ENCODE data around the gene CD34.
"Not testable (repeated sequence)": the region's sequence is repeated elsewhere in the genome, so short reads cannot be mapped to it uniquely, and the experiment has no call there.

The CD34 gene

DNA sequence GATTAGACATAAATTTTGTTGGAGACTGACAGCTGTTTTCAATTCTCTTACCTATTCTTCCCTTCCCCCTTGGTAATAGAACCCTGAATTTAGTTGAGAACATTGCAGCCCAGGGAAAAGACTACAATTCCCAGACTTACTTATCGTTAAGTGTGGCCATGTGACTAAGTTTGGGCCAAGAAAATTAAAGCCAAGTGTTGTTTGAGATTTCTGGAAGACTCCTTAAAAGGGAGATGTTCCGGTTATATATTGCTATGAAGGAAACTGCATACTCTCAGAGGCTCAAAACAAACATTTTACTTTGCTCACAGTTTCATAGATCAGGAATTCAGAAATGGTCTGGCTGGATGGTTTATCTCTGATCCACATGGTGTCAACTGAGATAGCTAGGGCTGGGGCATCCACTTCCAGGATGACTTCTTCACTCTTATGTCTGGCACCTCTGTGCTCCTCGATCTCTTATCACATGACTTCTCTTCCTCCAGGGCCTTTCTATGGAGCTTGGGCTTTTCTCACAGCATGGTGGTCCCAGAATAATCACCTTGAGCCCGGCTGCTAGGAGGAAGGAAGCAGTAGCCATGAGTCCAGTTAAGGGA lies 22.4 kb upstream of the CD34 start:
- DNase-seq (ENCODE audit: low read depth in 3 of 3), result no peak

DNA sequence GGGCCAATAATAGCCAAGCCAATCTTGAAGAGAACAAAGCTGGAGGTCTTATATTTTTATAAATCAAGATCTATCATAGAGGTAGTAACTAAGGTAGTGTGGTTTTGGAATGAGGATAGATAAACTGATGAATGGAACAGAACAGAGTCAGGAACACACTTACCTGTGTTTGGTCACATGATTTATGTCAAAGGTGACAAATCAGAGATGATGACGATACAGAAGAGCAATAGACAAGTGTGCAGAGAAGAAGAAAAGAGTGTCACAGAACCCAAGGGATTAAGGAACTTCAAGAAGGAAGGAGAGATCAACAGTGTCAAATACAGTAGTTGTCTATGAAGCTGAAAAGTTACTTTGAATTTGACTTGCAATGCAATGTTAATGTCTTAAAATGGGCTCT lies 16.1 kb upstream of the CD34 start:
- DNase-seq (ENCODE audit: low read depth in 3 of 3), result no peak

DNA sequence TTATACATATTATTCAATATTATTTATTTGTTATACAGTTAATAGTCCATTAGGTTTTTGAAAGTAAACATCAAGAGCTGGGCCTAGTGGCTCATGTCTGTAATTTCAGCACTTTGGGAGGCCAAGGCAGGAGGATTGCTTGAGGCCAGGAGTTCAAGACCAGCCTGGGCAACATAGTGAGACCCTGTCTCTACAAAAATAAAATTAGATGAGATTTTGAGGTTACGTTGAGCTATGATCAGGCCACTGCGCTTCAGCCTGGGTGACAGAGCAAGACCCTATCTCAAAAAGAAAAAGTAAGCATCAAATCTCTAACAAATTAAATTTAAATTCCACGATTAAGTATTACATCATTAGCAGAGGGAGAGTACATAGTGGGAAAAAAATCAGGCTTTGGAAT lies 15.0 kb upstream of the CD34 start:
- DNase-seq (ENCODE audit: low read depth in 3 of 3), result not testable (repeated sequence)

DNA sequence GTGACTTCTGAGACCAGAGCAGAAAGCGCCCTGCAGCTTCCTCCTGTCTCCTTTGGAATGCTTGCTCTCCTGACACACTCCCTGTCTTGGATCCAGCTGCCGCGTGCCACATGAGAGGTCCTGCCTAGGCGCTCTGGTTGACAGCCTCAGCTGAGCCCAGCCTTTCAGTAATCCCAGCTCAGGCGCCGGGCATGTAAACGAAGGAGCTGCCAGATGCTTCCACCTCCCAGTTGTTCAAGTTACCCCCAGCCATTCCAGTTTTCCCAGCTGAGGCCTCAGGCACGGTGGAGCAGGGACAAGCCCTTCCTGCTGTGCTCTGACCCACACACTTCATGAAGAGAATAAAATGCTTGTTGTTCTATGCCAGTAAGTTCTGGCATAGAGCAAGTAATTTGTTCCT lies 14.3 kb upstream of the CD34 start:
- DNase-seq (ENCODE audit: low read depth in 3 of 3), result no peak

DNA sequence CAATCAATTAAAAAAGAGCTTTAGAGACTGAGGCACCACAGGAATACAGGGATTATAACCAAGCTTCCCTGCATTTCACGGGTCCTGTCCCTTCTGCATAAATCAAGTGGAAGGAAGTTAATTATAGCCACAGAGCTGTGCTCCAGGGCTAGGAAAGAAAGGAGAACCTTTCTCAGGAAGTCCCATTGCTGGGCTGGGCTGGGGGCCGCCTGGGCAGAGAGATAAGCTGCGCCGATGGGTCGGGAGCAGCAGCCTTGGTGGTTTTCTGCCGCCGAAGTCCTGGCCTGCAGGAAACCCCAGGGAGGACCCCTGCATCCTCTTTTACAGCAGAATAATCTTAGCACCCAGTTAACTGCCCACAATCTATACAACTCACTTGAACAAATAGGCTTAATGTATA lies 12.6 kb upstream of the CD34 start:
- no peak for DNase-seq (ENCODE audit: low read depth in 3 of 3)

DNA sequence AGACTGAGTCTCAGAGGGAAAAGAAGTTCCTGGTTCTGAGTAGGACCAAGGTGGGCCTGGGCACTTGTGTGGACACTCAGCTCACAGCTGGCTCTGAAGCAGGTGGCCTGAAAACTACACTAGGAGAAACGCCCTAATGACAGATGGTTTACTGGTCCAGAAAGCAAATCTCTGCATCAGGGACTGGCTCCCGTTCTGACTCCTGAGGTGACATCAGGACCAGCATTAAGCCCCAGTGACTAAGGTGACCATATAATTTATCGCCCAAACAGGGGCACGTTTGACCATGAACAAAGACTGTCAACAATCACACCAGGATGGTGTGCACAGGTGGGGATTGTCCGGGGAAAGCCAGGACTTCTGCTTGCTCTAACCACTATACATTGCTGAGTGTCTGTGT lies 12.2 kb upstream of the CD34 start:
- DNase-seq (ENCODE audit: low read depth in 3 of 3), result no peak

DNA sequence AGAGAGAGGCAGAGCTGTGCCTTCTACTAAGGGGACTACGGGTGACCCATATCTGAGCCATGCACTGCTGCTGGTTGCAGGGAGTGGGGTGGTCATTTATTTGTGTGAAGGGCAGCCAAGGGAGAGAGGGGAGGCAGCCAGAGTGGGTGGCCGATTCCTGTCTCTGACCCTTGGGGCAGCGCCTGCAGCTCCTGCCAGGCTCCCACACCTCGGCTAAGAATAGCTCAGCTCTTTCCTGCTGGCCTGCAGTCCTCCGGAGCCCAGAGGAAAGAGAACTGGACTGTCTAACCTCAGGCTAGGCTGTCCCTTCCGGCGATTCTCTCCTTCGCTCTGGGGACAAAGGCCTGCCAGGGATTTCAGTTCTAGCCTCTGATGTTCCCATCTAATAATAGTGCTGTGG lies 11.6 kb upstream of the CD34 start:
- no peak for DNase-seq (ENCODE audit: low read depth in 3 of 3)

DNA sequence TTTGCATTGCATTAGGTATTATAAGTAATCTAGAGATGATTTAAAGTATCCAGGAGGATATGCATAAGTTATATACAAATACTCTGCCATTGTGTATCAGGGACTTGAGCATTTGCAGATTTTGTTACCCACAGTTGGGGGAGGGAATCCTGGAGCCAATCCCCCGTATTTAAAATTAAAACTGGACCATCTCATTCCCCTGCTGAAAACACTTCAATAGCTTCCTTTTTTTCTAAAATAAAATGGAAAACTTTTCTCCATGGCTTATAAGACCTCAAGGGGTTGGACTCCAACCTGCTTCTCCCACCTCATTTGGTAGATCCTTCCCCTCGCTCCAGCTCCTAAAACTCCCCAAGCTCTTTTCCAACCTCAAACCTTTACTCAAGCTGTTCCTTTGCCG lies 10.4 kb upstream of the CD34 start:
- no peak for DNase-seq (ENCODE audit: low read depth in 3 of 3)

DNA sequence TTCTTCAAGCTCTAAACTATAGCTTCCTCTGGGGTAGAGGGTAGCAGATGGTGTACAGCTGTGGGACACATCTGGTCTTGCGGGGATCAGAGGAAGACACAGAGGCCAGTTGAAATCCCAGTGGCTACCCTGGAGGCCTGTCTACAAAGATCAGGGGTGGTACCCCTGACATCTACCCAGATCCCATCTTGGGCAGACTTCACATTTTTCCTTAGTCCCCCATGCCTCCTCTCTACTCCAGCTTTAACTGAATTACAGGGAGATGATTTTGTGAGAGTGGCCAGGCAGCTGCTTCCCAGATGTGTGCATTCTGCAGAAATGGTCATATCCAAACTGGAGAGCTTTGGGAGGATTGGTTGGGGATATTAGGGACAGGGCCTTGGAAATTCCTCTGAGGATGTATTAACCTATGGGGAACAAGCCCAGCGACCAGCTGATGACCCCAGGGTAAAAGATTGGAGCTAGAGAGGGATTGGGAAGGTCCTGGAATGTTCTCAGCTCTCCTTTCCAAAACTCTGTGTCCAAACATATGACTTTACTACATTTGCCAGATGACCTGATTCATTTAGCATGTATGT lies 9.6 kb upstream of the CD34 start:
- no peak for DNase-seq (ENCODE audit: low read depth in 3 of 3)

DNA sequence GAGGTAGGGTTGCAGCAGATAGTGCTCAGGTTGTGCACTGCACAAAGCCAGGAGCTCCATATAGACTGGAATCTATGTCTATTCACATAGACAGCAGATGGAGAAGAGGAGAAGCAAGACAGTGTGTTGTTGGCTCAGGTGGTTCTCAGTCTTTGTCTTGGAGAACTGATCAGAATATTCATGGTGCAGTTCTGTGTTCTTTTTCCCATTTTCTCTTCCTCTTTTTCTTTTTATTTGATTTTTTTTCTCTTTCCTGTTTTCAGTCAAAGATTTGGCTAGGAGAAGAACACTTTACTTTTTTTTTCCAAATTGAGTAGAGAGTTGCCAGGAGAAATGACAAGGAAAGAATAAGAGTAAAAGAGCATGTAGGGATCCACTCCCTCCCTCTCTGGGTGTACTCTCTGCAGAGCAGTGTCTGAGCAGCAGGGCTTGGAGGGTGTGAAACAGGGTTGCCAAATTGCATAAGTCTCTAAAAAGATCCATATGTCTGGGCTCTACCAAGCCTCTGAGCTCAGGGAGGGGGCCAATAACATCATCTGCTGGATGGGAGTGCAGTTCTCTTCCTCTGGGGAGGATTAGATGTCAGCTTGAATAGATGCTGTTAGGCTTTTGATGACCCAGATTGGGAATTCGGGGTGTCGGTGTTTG lies 8.7 kb upstream of the CD34 start:
- no peak for DNase-seq (ENCODE audit: low read depth in 3 of 3)

DNA sequence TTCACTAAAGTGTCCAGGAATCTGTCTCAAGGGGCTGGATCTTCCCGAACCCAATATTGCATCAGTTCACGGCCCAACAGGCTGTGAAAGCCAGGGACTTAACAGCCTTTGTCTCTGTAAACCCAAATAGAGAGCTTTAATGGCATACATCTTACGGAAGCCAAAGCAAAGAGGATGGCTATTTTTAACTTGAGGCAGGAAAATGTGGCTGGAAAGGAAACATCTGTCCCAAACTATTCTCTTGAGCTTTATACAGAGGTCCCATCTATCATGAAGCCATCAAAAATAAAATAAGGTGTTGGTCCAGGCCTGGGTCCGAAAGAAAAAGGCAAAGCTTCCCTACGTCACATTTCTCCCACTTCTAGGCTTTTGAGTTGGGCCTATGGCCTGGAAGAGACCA lies 7.7 kb upstream of the CD34 start:
- DNase-seq (ENCODE audit: low read depth in 3 of 3), result no peak

DNA sequence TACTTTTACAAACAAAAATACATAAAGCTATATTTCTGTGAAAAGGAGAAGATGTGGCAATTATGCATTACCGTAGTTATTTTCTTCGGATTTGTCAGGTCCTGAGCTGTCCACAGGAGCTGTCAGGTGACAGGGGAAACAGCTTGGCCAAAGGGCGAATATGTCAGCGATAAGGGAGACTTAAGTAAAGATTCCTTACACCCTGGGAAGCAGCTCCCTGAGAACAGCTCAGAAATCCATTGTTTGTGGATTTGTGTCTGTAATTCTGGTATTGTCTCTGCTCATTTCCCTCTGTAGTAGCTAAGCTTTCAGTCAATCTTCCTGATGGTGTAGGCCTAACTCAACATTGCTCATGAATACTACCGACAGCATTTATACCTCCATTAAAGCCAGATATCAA lies 7.1 kb upstream of the CD34 start:
- DNase-seq (ENCODE audit: low read depth in 3 of 3), result no peak

DNA sequence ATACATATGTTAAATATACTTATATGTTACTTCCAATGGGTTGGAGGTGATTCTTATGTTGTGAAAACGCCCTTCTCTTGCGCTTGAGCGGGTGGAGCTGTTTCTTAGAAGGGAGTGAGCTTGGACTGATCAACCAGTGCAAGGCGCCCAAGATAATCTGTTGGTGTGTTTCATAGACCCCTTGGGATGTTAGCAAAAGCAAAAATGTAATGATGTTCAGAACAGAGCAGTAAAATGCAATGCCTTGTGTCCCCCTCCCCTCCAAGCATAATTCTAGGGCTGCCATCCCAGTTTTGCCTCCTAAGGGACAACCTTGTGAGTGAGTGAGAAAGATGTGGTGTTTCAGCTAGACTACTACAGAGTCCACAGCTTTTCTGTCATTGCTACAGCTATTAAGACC lies 6.2 kb upstream of the CD34 start:
- DNase-seq (ENCODE audit: low read depth in 3 of 3), result no peak

DNA sequence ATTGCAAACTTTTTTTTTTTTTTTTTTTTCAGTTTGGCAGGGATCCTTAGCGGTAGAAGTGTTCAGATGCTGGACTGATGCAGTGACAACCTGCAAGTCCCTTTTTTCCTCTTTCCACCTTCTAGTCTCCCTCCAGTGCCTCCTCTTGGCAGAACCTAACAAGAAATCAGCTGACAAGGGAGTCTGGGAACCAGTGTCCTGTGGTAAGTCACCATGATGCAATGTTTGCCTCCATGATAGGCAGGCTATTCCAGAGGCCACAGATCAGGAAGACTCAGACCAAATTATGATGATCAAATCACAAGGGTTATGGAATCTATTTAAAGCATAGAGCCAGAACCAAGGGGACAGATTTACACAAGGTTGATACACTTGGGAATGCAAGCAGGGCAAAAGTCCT lies 3.0 kb upstream of the CD34 start:
- no peak for DNase-seq (ENCODE audit: low read depth in 3 of 3)

DNA sequence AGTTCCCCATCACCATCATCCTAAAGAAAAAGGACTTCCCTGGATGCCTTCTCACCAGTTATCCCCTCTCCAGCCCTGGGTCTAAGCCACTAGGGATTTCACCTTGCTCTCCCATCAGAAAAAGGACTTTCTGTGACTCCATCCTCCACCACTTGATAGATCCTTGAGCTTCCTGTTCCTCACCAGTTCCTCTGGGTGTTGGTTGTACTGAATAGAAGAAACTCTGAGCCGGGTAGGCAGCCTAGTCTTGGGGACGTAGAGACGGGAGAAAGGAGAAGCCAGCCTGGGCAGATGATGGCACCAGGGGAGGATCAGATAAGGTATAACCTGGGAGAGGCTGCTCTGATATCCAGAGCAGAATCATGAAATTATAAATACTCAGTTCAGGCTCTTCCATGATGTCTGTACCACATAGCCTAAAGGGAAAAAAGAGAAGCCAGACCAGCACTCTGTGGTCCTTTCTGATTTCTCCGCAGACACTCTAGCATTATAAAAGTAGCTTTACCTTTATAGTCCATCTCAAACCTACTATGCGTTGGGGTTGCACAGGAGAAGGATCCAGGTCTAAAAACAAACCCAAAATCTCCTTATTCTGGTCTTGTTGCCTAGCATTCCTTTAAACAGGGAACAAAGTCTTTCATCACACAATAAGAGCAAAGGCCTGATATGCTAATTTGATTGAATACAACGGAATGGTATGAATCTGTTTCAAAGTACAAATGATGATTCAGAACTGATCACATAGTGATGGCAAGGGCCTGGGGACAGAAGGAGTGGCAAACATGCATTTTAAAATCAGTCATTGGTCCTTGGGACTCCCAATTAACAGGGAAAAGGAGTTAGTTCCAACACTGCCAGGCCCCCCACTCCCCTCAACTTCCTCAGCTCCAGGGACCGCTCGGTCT lies 1.2 kb upstream of the CD34 start:
- DNase-seq (ENCODE audit: low read depth in 3 of 3), result no peak

DNA sequence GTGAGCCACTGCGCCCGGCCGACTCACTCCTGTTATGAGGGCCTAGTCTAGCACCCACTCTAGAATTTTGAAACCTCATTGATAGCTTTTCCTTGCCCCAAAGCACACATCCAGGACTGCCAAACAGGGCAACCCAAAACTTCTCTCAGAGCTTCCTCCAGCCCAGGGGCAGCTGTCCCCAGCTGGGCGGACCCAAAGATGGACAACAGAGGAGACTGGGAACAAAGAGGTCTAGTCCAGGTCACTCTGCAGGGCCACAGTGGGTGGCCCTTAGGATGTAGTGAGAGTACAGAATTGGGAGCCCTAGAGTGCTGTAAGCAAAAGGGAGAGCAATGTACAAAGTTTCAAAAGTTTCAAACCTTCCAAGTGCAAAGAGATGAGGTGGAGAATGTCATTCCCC lies 1.2 kb downstream of the CD34 start:
- DNase-seq (ENCODE audit: low read depth in 3 of 3), result no peak

DNA sequence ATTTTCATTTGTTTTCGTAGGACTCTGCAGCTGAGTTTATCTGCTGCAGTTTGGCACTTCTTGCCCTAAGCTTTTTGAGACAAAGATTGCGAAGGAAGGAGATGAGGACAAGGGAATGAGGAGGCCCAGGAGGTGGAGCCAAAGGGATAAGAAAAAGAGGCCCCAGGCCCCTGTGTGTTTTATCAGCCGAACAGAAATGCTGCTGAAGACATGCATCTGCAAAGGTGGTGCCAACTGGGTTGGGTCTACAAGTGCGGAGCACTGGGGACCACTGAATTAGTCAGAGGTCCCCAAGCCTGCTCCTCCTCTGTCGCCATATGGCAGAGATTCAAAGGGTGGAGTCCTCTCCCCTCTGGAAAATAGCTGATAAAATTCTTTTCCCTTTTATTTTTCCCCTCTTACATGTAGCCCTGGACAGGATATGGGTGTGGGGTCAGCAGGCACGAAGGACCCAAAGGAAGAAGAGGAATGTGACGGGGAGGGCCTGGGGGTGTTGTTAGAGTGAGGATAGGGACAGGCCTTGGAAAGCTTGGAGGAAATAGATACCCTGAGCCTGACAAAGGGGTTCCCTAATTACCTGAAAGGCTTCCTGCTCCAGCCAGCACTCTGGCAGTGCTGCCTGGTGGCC lies 2.7 kb downstream of the CD34 start:
- DNase-seq (ENCODE audit: low read depth in 3 of 3), result no peak

DNA sequence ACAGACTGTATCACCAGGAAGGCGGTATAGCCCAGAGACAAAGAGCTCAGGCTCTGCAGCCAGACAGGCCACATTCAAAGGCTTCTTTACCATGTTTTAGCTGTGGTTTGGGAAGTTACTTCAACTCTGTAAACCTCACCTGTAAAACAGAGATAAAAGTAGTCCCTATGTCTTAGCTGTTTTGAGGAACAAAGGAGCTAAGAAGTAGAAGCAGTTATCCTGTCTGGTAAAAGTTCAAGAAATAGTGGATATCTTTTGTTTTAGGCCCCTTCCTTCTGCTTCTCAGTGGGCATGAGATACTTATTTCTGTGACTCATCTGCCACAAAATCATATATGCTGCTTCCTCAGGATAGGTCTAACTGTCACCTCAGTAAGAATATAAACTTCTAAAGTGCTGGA lies 6.5 kb downstream of the CD34 start:
- DNase-seq (ENCODE audit: low read depth in 3 of 3), result no peak

DNA sequence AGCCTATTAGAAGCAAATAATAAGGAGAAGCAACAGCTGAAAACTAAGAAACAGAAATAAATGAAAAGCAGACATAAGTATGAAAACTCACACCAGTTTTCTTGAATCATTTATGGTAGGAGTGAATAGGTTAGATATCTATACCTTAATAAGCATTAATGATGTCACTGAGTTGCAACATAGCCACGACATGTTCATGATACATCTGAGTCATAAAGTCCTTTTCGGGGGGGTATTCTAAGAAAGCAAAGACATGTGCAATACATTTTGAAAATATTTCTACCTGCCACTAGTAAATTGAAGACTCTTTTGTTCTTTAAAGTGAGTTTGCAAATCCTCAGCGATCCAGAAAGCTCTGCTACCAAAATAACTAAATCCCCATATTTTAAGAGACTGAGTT lies 7.2 kb downstream of the CD34 start:
- no peak for DNase-seq (ENCODE audit: low read depth in 3 of 3)

DNA sequence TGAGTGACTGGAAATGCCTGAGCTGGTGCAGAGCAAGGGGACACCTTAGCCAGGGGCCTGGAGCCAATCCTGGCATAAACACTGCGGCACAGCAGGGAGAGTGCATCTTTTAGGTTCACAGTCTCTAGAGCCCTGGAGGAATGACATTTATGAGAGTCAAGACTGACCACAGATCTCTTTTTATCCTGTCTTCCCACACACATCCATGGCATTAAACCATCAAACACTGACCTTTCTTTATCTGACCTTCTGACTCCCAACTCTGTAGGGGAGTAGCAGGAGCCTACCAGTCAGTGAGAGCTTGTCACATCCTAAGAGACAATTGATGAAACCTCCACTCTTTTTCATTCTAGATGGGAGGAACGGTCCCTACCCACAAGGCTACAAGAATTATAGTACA lies 7.9 kb downstream of the CD34 start:
- no peak for DNase-seq (ENCODE audit: low read depth in 3 of 3)

DNA sequence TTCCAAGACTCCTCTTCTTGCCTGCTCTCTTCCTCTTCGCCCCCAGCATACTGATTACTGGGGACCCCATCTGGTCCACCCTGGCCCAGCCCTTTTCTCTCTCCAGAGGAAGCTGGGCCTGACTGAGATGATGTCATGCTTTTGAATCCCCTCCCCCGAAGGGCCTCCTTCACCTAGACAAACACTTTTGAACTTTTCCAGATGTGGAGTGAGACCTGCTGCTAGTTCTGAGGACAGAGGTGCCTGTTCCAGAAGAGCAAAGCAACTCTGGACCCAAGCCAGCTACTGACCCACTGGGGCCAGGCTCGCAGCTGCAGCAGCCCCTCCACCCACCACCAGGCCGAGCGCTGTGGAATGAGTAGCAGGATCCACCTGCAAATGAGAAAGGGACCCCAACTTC lies 8.4 kb downstream of the CD34 start:
- no peak for DNase-seq (ENCODE audit: low read depth in 3 of 3)

DNA sequence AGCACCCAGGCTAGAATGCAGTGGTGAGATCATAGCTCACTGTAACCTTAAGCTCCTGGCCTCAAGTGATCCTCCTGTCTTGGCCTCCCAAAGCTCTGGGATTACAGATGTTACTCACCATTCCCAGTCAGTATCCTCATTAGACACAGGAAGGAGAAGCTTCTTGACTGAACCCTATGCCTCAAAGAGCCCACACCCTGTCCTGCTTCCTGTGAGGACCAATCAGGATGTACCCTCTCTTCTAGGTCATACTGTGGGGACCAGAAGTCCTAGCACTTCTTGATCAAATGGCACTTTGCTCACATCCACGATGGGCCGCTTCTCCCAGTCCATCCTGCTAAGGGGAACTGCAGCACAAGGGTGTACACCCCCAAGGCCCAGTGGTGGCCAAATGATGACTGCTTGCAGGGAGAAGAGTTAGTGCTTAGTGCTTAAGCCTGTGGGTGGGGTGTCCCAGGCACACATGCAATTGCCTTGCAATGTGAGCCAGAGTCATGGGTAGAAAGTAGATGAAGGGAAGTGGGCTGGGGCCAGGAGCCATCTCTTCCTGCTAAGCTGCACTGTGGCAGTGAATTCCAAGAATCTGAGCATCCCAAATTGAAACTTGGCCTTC lies 9.8 kb downstream of the CD34 start:
- DNase-seq (ENCODE audit: low read depth in 3 of 3), result no peak
